T-cell (primary cell): ENCODE results near the gene CD68. TPM values are rescaled to one million over a fixed set of nuclear protein-coding genes. Genes with fewer than 3 reads are reported as not detected.

Source experiments
- ATAC-seq, 4 experiments: fragments of 200-7000 bp in 3 of 4; fragments of 150-1000 bp in 1 of 4; cut with Tn5 transposase; replicated peaks in 1 of 4; 1 replicate in 3 of 4; 2 replicates in 1 of 4; pipeline ENCODE4 v1.10.0; 2021; ENCODE audit warnings: moderate library complexity in 3 of 4, mild to moderate bottlenecking in 2 of 4, moderate number of reproducible peaks in 1 of 4
- CTCF ChIA-PET, 2 donors: fragments of 300-600 bp; sonication (Branson Sonifier 250); formaldehyde crosslinking; loops; one replicate each; lab custom pipeline; 2022; ENCODE audit warnings: antibody characterized with exemption in 2 of 2; lab: Charles Lee
- POLR2A ChIA-PET, 2 donors: fragments of 300-600 bp; sonication (Branson Sonifier 250); formaldehyde crosslinking; loops; one replicate each; lab custom pipeline; 2022; ENCODE audit warnings: antibody characterized with exemption in 2 of 2; lab: Charles Lee
- DNase-seq, 35 experiments: peaks; one replicate each; pipeline versions ENCODE4 v3.0.0 to v3.0.0-alpha.2; 2013 to 2023
- H3K27ac ChIP-seq: one replicate; pipeline ENCODE4 v1.5.1; 2013; ENCODE audit warnings: low read length
- H3K27me3 ChIP-seq, 2 experiments: replicated peaks in 1 of 2; 1 replicate in 1 of 2; 2 replicates in 1 of 2; pipeline versions ENCODE4 v1.6.1 to v1.7.0; 2013; ENCODE audit warnings: low read length in 1 of 2, mixed read lengths in 1 of 2; ENCODE audit not compliant: control insufficient read depth in 2 of 2, insufficient read depth in 2 of 2; ENCODE audit errors: extremely low read depth in 1 of 2
- H3K36me3 ChIP-seq, 2 donors: 1 replicate in 1 of 2; 2 replicates in 1 of 2; pipeline versions ENCODE4 v1.6.1 to v1.7.0; 2013; ENCODE audit warnings: low read length in 1 of 2; ENCODE audit not compliant: control insufficient read depth in 2 of 2, insufficient read depth in 1 of 2; ENCODE audit errors: extremely low read depth in 1 of 2
- H3K4me1 ChIP-seq, 2 experiments: 1 replicate in 1 of 2; 2 replicates in 1 of 2; pipeline versions ENCODE4 v1.6.1 to v1.7.0; 2013; ENCODE audit warnings: low read length in 2 of 2, mixed read lengths in 1 of 2; ENCODE audit not compliant: insufficient read depth in 2 of 2, control insufficient read depth in 1 of 2; ENCODE audit errors: extremely low read depth in 1 of 2
- H3K4me3 ChIP-seq, 2 donors: 1 replicate in 1 of 2; 2 replicates in 1 of 2; pipeline versions ENCODE4 v1.5.1 to v1.7.0; 2013; ENCODE audit warnings: mild to moderate bottlenecking in 2 of 2, low read length in 1 of 2, moderate library complexity in 1 of 2; ENCODE audit not compliant: control insufficient read depth in 1 of 2; ENCODE audit errors: extremely low read depth in 1 of 2
- H3K9me3 ChIP-seq: 2 replicates; pipeline ENCODE4 v1.7.0; 2013
- H3K27ac Mint-ChIP-seq, 2 donors: one replicate each; pipeline ENCODE4 v1.8.0; 2020 to 2021; ENCODE audit warnings: mild to moderate bottlenecking in 2 of 2, mixed read lengths in 2 of 2
- H3K27me3 Mint-ChIP-seq, 2 donors: one replicate each; pipeline ENCODE4 v1.8.0; 2021 to 2022; ENCODE audit warnings: mixed read lengths in 2 of 2
- H3K36me3 Mint-ChIP-seq: one replicate; pipeline ENCODE4 v1.8.0; 2021; ENCODE audit warnings: mixed read lengths
- H3K4me1 Mint-ChIP-seq, 3 donors: one replicate each; pipeline ENCODE4 v1.8.0; 2020 to 2022; ENCODE audit warnings: mixed read lengths in 3 of 3, mild to moderate bottlenecking in 1 of 3
- H3K4me3 Mint-ChIP-seq, 3 donors: one replicate each; pipeline ENCODE4 v1.8.0; 2020 to 2022; ENCODE audit warnings: mild to moderate bottlenecking in 3 of 3, mixed read lengths in 3 of 3, moderate library complexity in 3 of 3
- H3K9me3 Mint-ChIP-seq, 3 donors: one replicate each; pipeline ENCODE4 v1.8.0; 2020 to 2022; ENCODE audit warnings: mixed read lengths in 3 of 3
- WGBS: methylation state at CpG from one replicate; pipeline ENCODE4 v1.1.5; 2013; ENCODE audit warnings: missing lambda C conversion rate; ENCODE audit not compliant: insufficient coverage; 5-methylcytosine and 5-hydroxymethylcytosine counted together
- total RNA-seq, 35 experiments: library from RNA in 6 of 35; stranded (reverse) in 6 of 35; fragments of 120-200 nt in 1 of 35; gene quantifications; one replicate each; pipeline versions ENCODE4 v1.2.1 to v1.2.4 and lab custom pipeline; 2013 to 2026

CD68 gene
- total RNA-seq, 5 donors from 2014 or later (not counting 1 experiment from before 2014, with no cell fraction given), result 4.4 to 7.0 (median 5.5) TPM; not detected in 2

GRCh38 chr17:7570351-7570750 lies 9.1 kb upstream of the CD68 start:
- no peak for DNase-seq
- H3K36me3 Mint-ChIP-seq, result peaks cover 42% of the 10 kb centered on the region
- no peaks in the 10 kb centered on the region for H3K27me3 Mint-ChIP-seq
- 95% methylated on average over 4 of the region's 10 CpGs for WGBS
- no peak for ATAC-seq
- H3K9me3 Mint-ChIP-seq, result no peaks in the 10 kb centered on the region
- peaks cover 7 to 52% of the 10 kb centered on the region in 2 donors for H3K36me3 ChIP-seq
- H3K27me3 ChIP-seq, result no peaks in the 10 kb centered on the region
- H3K9me3 ChIP-seq, result no peaks in the 10 kb centered on the region
- CTCF ChIA-PET, result interaction anchor here in 1 of 2 donors (0.6 to 1.0 kb wide), 3 partner anchors 135 to 426 kb away, joined by 3 read pairs; partner anchors contain the start of gene TMEM102
- H3K4me1 Mint-ChIP-seq, result peaks cover 24 to 37% (median 26%) of the 10 kb centered on the region in 3 donors
- peaks cover 18 to 26% of the 10 kb centered on the region in 2 experiments for H3K4me1 ChIP-seq
- POLR2A ChIA-PET, result no interaction called here
- peak overlapping the region in 1 of 2 donors; percentile 71 for H3K27ac Mint-ChIP-seq
- H3K27ac ChIP-seq, result no peak overlapping the region
- H3K4me3 Mint-ChIP-seq, result no peak overlapping the region
- H3K4me3 ChIP-seq, result no peak overlapping the region

DNA sequence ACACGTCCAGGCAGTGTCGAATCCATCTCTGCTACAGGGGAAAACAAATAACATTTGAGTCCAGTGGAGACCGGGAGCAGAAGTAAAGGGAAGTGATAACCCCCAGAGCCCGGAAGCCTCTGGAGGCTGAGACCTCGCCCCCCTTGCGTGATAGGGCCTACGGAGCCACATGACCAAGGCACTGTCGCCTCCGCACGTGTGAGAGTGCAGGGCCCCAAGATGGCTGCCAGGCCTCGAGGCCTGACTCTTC lies 7.2 kb upstream of the CD68 start:
- no peaks in the 10 kb centered on the region for H3K27me3 ChIP-seq
- peaks cover 21 to 39% of the 10 kb centered on the region in 2 experiments for H3K4me1 ChIP-seq
- H3K4me1 Mint-ChIP-seq, result peaks cover 43 to 52% (median 45%) of the 10 kb centered on the region in 3 donors
- H3K9me3 ChIP-seq, result no peaks in the 10 kb centered on the region
- peak overlapping the region; percentile 95 to 98 (median 96) for H3K4me3 Mint-ChIP-seq
- ChIA-PET POLR2A (interaction anchor here in 1 of 2 donors (0.6 kb wide), 2 partner anchors 13 to 301 kb away, joined by 3 to 4 read pairs; no protein-coding TSS in a partner anchor), CTCF (no interaction called here)
- no peaks in the 10 kb centered on the region for H3K27me3 Mint-ChIP-seq
- H3K27ac ChIP-seq, result peak overlapping the region; percentile 82
- no peaks in the 10 kb centered on the region for H3K9me3 Mint-ChIP-seq
- peak overlapping the region; percentile 96 to 99 for H3K27ac Mint-ChIP-seq
- ATAC-seq, result no peak
- peaks cover 59% of the 10 kb centered on the region for H3K36me3 Mint-ChIP-seq
- peaks cover 7 to 56% of the 10 kb centered on the region in 2 donors for H3K36me3 ChIP-seq
- peak overlapping the region; percentile 49 to 75 for H3K4me3 ChIP-seq
- DNase-seq, result peak in 3 of 35 experiments; percentile 98 to 99 (median 98)
- 0% methylated on average over 10 of the region's 11 CpGs for WGBS

GRCh38 chr17:7572588-7573323 lies 6.7 kb upstream of the CD68 start:
- ChIA-PET CTCF (interaction anchor here in 1 of 2 donors (0.6 to 1.0 kb wide), 2 partner anchors 114 to 182 kb away, joined by 3 read pairs; partner anchors contain the start of gene TP53), POLR2A (interaction anchor here (0.5 to 2.9 kb wide), 6 partner anchors 11 to 302 kb away, joined by 3 to 10 read pairs (median 4); partner anchors contain the start of genes MPDU1 (in 1 of the 2) and TP53 (in 1 of the 2))
- H3K9me3 ChIP-seq, result no peaks in the 10 kb centered on the region
- DNase-seq (peak in 33 of 35 experiments; percentile 27 to 100 (median 99)), ATAC-seq (peak; percentile 83 to 85 (median 84))
- H3K36me3 Mint-ChIP-seq, result peaks cover 60% of the 10 kb centered on the region
- no peaks in the 10 kb centered on the region for H3K27me3 ChIP-seq
- H3K9me3 Mint-ChIP-seq, result no peaks in the 10 kb centered on the region
- peaks cover 10 to 58% of the 10 kb centered on the region in 2 donors for H3K36me3 ChIP-seq
- peak overlapping the region; percentile 83 to 98 for H3K4me3 ChIP-seq
- peak overlapping the region; percentile 95 to 98 (median 96) for H3K4me3 Mint-ChIP-seq
- peaks cover 48 to 54% (median 49%) of the 10 kb centered on the region in 3 donors for H3K4me1 Mint-ChIP-seq
- H3K4me1 ChIP-seq, result peaks cover 21 to 43% of the 10 kb centered on the region in 2 experiments
- H3K27ac ChIP-seq, result peak overlapping the region; percentile 93
- WGBS, result under 1% methylated on average over 71 of the region's 73 CpGs
- H3K27ac Mint-ChIP-seq, result peak overlapping the region; percentile 96 to 99
- no peaks in the 10 kb centered on the region for H3K27me3 Mint-ChIP-seq

- H3K9me3 ChIP-seq, result no peaks in the 10 kb centered on the region
- Mint-ChIP-seq H3K9me3 (no peaks in the 10 kb centered on the region), H3K4me3 (peak overlapping the region; percentile 95 to 98 (median 96)), H3K4me1 (peaks cover 55 to 58% (median 57%) of the 10 kb centered on the region in 3 donors), H3K27ac (peak overlapping the region; percentile 96 to 99), H3K36me3 (peaks cover 65% of the 10 kb centered on the region), H3K27me3 (no peaks in the 10 kb centered on the region)
- under 1% methylated on average over 50 of the region's 71 CpGs for WGBS
- DNase-seq, result peak; percentile 83 to 96 (median 91)
- CTCF ChIA-PET, result interaction anchor here (0.5 to 1.5 kb wide), 6 partner anchors 12 to 922 kb away, joined by 3 to 4 read pairs (median 4); partner anchors contain the start of genes MED31 (in 1 of the 2) and TP53 (in 1 of the 2)
- peaks cover 21 to 44% of the 10 kb centered on the region in 2 experiments for H3K4me1 ChIP-seq
- ATAC-seq, result peak; percentile 44 to 54 (median 52)
- peaks cover 13 to 64% of the 10 kb centered on the region in 2 donors for H3K36me3 ChIP-seq
- peak overlapping the region; percentile 93 for H3K27ac ChIP-seq
- H3K4me3 ChIP-seq, result peak overlapping the region; percentile 83 to 98
- H3K27me3 ChIP-seq, result no peaks in the 10 kb centered on the region
- POLR2A ChIA-PET, result interaction anchor here (0.5 to 2.9 kb wide), 5 partner anchors 10 to 171 kb away, joined by 3 to 10 read pairs (median 4); partner anchors contain the start of genes MPDU1 (in 1 of the 2) and TP53 (in 1 of the 2)
Observed at GRCh38 chr17:7573324-7574080, 5.9 kb upstream of the CD68 start.

DNA sequence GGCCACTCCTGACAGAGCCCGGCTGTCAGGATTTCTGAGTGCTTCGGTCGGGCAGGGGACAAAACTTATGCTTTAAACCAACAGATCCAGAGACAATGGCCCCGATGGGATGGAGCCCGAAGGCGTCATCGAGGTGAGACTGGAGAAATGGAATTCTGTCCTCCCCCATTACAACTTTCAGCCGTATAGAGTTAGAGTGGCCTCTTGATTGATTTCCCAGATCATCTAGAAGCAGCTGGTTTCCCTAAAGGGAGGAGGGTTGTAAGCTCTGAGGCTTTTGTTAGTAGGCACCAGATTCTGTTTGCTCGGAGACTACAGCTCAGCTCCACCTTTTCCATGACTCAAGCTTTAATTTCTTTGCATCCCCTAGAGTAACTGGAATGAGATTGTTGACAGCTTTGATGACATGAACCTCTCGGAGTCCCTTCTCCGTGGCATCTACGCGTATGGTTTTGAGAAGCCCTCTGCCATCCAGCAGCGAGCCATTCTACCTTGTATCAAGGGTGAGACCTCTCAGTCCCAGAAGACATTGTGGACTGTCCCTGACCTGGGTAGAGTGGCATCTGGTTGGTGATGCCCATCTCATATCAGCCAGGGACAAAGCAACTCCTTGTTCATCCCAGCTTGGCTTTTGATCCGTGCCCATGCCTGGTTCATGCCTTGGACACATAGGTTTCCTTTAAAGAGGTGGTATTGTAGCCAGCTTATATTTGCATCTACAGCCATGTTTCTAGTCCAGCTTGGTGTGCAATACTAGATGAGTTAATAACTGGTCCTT lies 5.1 kb upstream of the CD68 start:
- 28% methylated on average over 6 of the region's 15 CpGs for WGBS
- ATAC-seq (no peak), DNase-seq (no peak)
- POLR2A ChIA-PET, result interaction anchor here in 1 of 2 donors (0.8 to 2.9 kb wide), 3 partner anchors 9 to 113 kb away, joined by 3 to 10 read pairs (median 5); partner anchors contain the start of genes MPDU1 and TP53
- H3K4me3 ChIP-seq, result peak overlapping the region; percentile 71 to 98
- Mint-ChIP-seq H3K4me3 (peak overlapping the region; percentile 95 to 98 (median 96)), H3K27me3 (no peaks in the 10 kb centered on the region), H3K36me3 (peaks cover 66% of the 10 kb centered on the region), H3K9me3 (no peaks in the 10 kb centered on the region), H3K4me1 (peaks cover 63 to 67% (median 64%) of the 10 kb centered on the region in 3 donors), H3K27ac (peak overlapping the region; percentile 96 to 99)
- CTCF ChIA-PET, result interaction anchor here (0.5 to 1.5 kb wide), 8 partner anchors 11 to 923 kb away, joined by 3 to 5 read pairs (median 4); partner anchors contain the start of genes FXR2 (in 1 of the 2), MED31 (in 1 of the 2) and TP53 (in 1 of the 2)
- H3K9me3 ChIP-seq, result no peaks in the 10 kb centered on the region
- H3K36me3 ChIP-seq, result peaks cover 13 to 66% of the 10 kb centered on the region in 2 donors
- H3K4me1 ChIP-seq, result peaks cover 24 to 52% of the 10 kb centered on the region in 2 experiments
- H3K27me3 ChIP-seq, result no peaks in the 10 kb centered on the region
- H3K27ac ChIP-seq, result peak overlapping the region; percentile 93
